GM18505 (cell line): ENCODE results near the gene CD244.
"Not testable (repeated sequence)": the region's sequence is repeated elsewhere in the genome, so short reads cannot be mapped to it uniquely, and the experiment has no call there.

ENCODE experiments used
- ATAC-seq: cut with Tn5 transposase; IDR thresholded peaks from one replicate; pipeline ENCODE4 v1.9.1; 2021; ENCODE audit not compliant: unreplicated experiment
- POLR2A ChIP-seq: IDR thresholded peaks from 4 replicates; pipeline ENCODE4 v1.6.1; 2011; ENCODE audit warnings: borderline replicate concordance; ENCODE audit not compliant: insufficient read depth, insufficient read length; ENCODE audit errors: extremely low read depth

The CD244 gene

GRCh38 chr1:160799641-160800040, 63.0 kb downstream of the CD244 start:
- no peak for TF ChIP-seq POLR2A
- ATAC-seq = no peak

GRCh38 chr1:160798439-160798838, 64.2 kb downstream of the CD244 start:
- no peak for TF ChIP-seq POLR2A
- ATAC-seq = no peak

- no peak for ATAC-seq
- TF ChIP-seq POLR2A = no peak
Measured at GRCh38 chr1:160797861-160798273, 64.8 kb downstream of the CD244 start.

GRCh38 chr1:160797271-160797709, 65.4 kb downstream of the CD244 start:
- no peak for ATAC-seq
- peak; percentile 5 for TF ChIP-seq POLR2A

GRCh38 chr1:160795951-160796383, 66.7 kb downstream of the CD244 start, which contains the start of gene LY9:
LY9 (plus strand) TSS chr1:160796174; CDS start chr1:160796188, 14 bp downstream.
- TF ChIP-seq POLR2A = peak; percentile 67
- ATAC-seq = peak; percentile 67

- no peak for ATAC-seq
- TF ChIP-seq POLR2A = no peak
Measured at GRCh38 chr1:160794376-160794775, 68.3 kb downstream of the CD244 start.

GRCh38 chr1:160789702-160790611, 72.7 kb downstream of the CD244 start:
- TF ChIP-seq POLR2A = no peak
- ATAC-seq = peak; percentile 77

- TF ChIP-seq POLR2A = peak; percentile 14
- ATAC-seq = peak; percentile 21
Measured at GRCh38 chr1:160789051-160789701, 73.5 kb downstream of the CD244 start.

- not testable (repeated sequence) for ATAC-seq
Measured at GRCh38 chr1:160782988-160783765, 79.5 kb downstream of the CD244 start.

GRCh38 chr1:160781914-160782689, 80.6 kb downstream of the CD244 start:
- peak; percentile 74 for ATAC-seq
- TF ChIP-seq POLR2A = no peak

GRCh38 chr1:160781186-160781766, 81.4 kb downstream of the CD244 start:
- no peak for ATAC-seq
- no peak for TF ChIP-seq POLR2A

GRCh38 chr1:160780398-160780755, 82.3 kb downstream of the CD244 start:
- no peak for TF ChIP-seq POLR2A
- ATAC-seq = no peak
